ENCODE measurements around the gene CAPN9.

- TF ChIP-seq POLR2A (IDR thresholded peaks at IDR 0.05; ENCODE audit: low read length), result no peak
- TF ChIP-seq GATA1 (IDR thresholded peaks at IDR 0.05; ENCODE audit: low read depth, low read length), result no peak
These were observed 2.4 kb downstream of the CAPN9 start for GRCh38 chr1:230749635-230750034.
